Duodenal mucosa (tissue), 2 donors: Measurements from ENCODE around the gene EMC10.

Experiments
- H3K27ac ChIP-seq: one replicate; pipeline ENCODE4 v1.7.0; 2013; ENCODE audit warnings: low read depth, low read length
- H3K27me3 ChIP-seq, 2 donors: one replicate each; pipeline ENCODE4 v1.7.0; 2013; ENCODE audit warnings: low read length in 2 of 2, control low read depth in 1 of 2; ENCODE audit not compliant: insufficient read depth in 2 of 2, control insufficient read depth in 1 of 2
- H3K36me3 ChIP-seq, 2 donors: one replicate each; pipeline ENCODE4 v1.7.0; 2013; ENCODE audit warnings: low read length in 2 of 2, control low read depth in 1 of 2; ENCODE audit not compliant: insufficient read depth in 2 of 2, control insufficient read depth in 1 of 2
- H3K4me1 ChIP-seq, 2 donors: one replicate each; pipeline ENCODE4 v1.7.0; 2013; ENCODE audit warnings: low read length in 2 of 2, control low read depth in 1 of 2; ENCODE audit not compliant: insufficient read depth in 2 of 2, control insufficient read depth in 1 of 2
- H3K4me3 ChIP-seq, 2 donors: one replicate each; pipeline ENCODE4 v1.7.0; 2013; ENCODE audit warnings: low read length in 2 of 2, low read depth in 1 of 2
- H3K9ac ChIP-seq, 2 donors: one replicate each; pipeline ENCODE4 v1.7.0; 2013; ENCODE audit warnings: low read length in 2 of 2, low read depth in 1 of 2
- H3K9me3 ChIP-seq, 2 donors: one replicate each; pipeline ENCODE4 v1.7.0; 2013; ENCODE audit warnings: low read length in 2 of 2, control low read depth in 1 of 2; ENCODE audit not compliant: control insufficient read depth in 1 of 2

EMC10 gene

GRCh38 chr19:50514346-50515167 lies 38.2 kb downstream of the EMC10 start:
- H3K4me3 ChIP-seq: no peak overlapping the region

GRCh38 chr19:50515168-50515561 lies 38.9 kb downstream of the EMC10 start:
- Histone ChIP-seq H3K27ac (no peak overlapping the region), H3K9me3 (no peaks in the 10 kb centered on the region), H3K27me3 (peaks cover 0 to 13% of the 10 kb centered on the region in 2 donors), H3K36me3 (no peaks in the 10 kb centered on the region), H3K9ac (no peak overlapping the region), H3K4me1 (peaks cover 6 to 9% of the 10 kb centered on the region in 2 donors), H3K4me3 (no peak overlapping the region)

More at GRCh38 chr19:50514346-50515167, 38.2 kb downstream of the EMC10 start:
- peaks cover 0 to 13% of the 10 kb centered on the region in 2 donors for H3K27me3 ChIP-seq
- no peaks in the 10 kb centered on the region for H3K9me3 ChIP-seq
- H3K27ac ChIP-seq: no peak overlapping the region
- peaks cover 8 to 11% of the 10 kb centered on the region in 2 donors for H3K4me1 ChIP-seq
- H3K9ac ChIP-seq: no peak overlapping the region
- H3K36me3 ChIP-seq: no peaks in the 10 kb centered on the region

- peaks cover 0 to 1% of the 10 kb centered on the region in 2 donors for H3K4me1 ChIP-seq
- no peaks in the 10 kb centered on the region for H3K9me3 ChIP-seq
- no peaks in the 10 kb centered on the region for H3K36me3 ChIP-seq
- H3K27ac ChIP-seq: no peak overlapping the region
- peaks cover 0 to 13% of the 10 kb centered on the region in 2 donors for H3K27me3 ChIP-seq
- no peak overlapping the region for H3K4me3 ChIP-seq
- no peak overlapping the region for H3K9ac ChIP-seq
These were observed 40.1 kb downstream of the EMC10 start for GRCh38 chr19:50516456-50516855.

GRCh38 chr19:50516964-50517703 lies 40.8 kb downstream of the EMC10 start:
- Histone ChIP-seq H3K27ac (no peak overlapping the region), H3K9me3 (no peaks in the 10 kb centered on the region), H3K4me3 (no peak overlapping the region), H3K36me3 (no peaks in the 10 kb centered on the region), H3K4me1 (no peaks in the 10 kb centered on the region), H3K9ac (no peak overlapping the region), H3K27me3 (peaks cover 0 to 13% of the 10 kb centered on the region in 2 donors)

- H3K9ac ChIP-seq: no peak overlapping the region
- H3K9me3 ChIP-seq: no peaks in the 10 kb centered on the region
- no peaks in the 10 kb centered on the region for H3K4me1 ChIP-seq
- no peak overlapping the region for H3K4me3 ChIP-seq
- H3K36me3 ChIP-seq: no peaks in the 10 kb centered on the region
- no peak overlapping the region for H3K27ac ChIP-seq
- H3K27me3 ChIP-seq: peaks cover 0 to 13% of the 10 kb centered on the region in 2 donors
These were observed 41.4 kb downstream of the EMC10 start for GRCh38 chr19:50517704-50518075.

GRCh38 chr19:50518091-50519005 lies 42.0 kb downstream of the EMC10 start:
- H3K4me3 ChIP-seq: no peak overlapping the region
- H3K4me1 ChIP-seq: no peaks in the 10 kb centered on the region
- no peaks in the 10 kb centered on the region for H3K36me3 ChIP-seq
- H3K9me3 ChIP-seq: no peaks in the 10 kb centered on the region
- H3K27ac ChIP-seq: no peak overlapping the region
- H3K9ac ChIP-seq: no peak overlapping the region
- peaks cover 0 to 10% of the 10 kb centered on the region in 2 donors for H3K27me3 ChIP-seq

GRCh38 chr19:50519006-50519575 lies 42.8 kb downstream of the EMC10 start:
- no peak overlapping the region for H3K27ac ChIP-seq
- H3K4me1 ChIP-seq: no peaks in the 10 kb centered on the region
- no peaks in the 10 kb centered on the region for H3K9me3 ChIP-seq
- H3K4me3 ChIP-seq: no peak overlapping the region
- H3K27me3 ChIP-seq: peaks cover 0 to 6% of the 10 kb centered on the region in 2 donors
- no peaks in the 10 kb centered on the region for H3K36me3 ChIP-seq
- H3K9ac ChIP-seq: no peak overlapping the region

- no peaks in the 10 kb centered on the region for H3K9me3 ChIP-seq
- H3K4me3 ChIP-seq: no peak overlapping the region
These were observed 44.6 kb downstream of the EMC10 start for GRCh38 chr19:50520822-50521465.

GRCh38 chr19:50522881-50523280 lies 46.6 kb downstream of the EMC10 start:
- peaks cover 0 to 3% of the 10 kb centered on the region in 2 donors for H3K27me3 ChIP-seq
- H3K27ac ChIP-seq: no peak overlapping the region
- H3K4me1 ChIP-seq: no peaks in the 10 kb centered on the region
- no peak overlapping the region for H3K9ac ChIP-seq
- no peak overlapping the region for H3K4me3 ChIP-seq
- no peaks in the 10 kb centered on the region for H3K9me3 ChIP-seq
- no peaks in the 10 kb centered on the region for H3K36me3 ChIP-seq

More at GRCh38 chr19:50520822-50521465, 44.6 kb downstream of the EMC10 start:
- Histone ChIP-seq H3K36me3 (no peaks in the 10 kb centered on the region), H3K27ac (no peak overlapping the region), H3K27me3 (peaks cover 0 to 3% of the 10 kb centered on the region in 2 donors), H3K9ac (no peak overlapping the region), H3K4me1 (no peaks in the 10 kb centered on the region)
